HG03039 (cell line): ENCODE measurements around the gene HRCT1.
"Not testable (repeated sequence)": the region's sequence is repeated elsewhere in the genome, so short reads cannot be mapped to it uniquely, and the experiment has no call there.

Experiments used
- ATAC-seq: cut with Tn5 transposase; IDR thresholded peaks from one replicate; pipeline ENCODE4 v1.9.1; 2021; ENCODE audit warnings: mild to moderate bottlenecking, moderate library complexity; ENCODE audit not compliant: unreplicated experiment

Gene HRCT1

GRCh38 chr9:35892051-35892450, 14.0 kb upstream of the HRCT1 start:
- no peak for ATAC-seq

- no peak for ATAC-seq
These were observed 9.4 kb upstream of the HRCT1 start for GRCh38 chr9:35896570-35896969.

- not testable (repeated sequence) for ATAC-seq
These were observed 8.5 kb upstream of the HRCT1 start for GRCh38 chr9:35897376-35898099.

GRCh38 chr9:35898337-35898736, 7.7 kb upstream of the HRCT1 start:
- ATAC-seq, result no peak

- no peak for ATAC-seq
These were observed 7.0 kb upstream of the HRCT1 start for GRCh38 chr9:35899021-35899420.

- ATAC-seq, result no peak
These were observed 3.0 kb upstream of the HRCT1 start for GRCh38 chr9:35903049-35903448.

GRCh38 chr9:35904338-35904737, 1.7 kb upstream of the HRCT1 start:
- no peak for ATAC-seq

GRCh38 chr9:35905051-35905781, 786 bp upstream of the HRCT1 start:
- ATAC-seq, result no peak

GRCh38 chr9:35906923-35907699, 1.1 kb downstream of the HRCT1 start:
- ATAC-seq, result no peak

- ATAC-seq, result no peak
These were observed 1.9 kb downstream of the HRCT1 start for GRCh38 chr9:35907711-35908503.

GRCh38 chr9:35908504-35909125, 2.6 kb downstream of the HRCT1 start:
- no peak for ATAC-seq

GRCh38 chr9:35909274-35909673, 3.3 kb downstream of the HRCT1 start, which contains the start of gene SPAAR:
SPAAR (plus strand) TSS chr9:35909490; CDS start chr9:35910464, 974 bp downstream.
- no peak for ATAC-seq

GRCh38 chr9:35909687-35910612, 3.9 kb downstream of the HRCT1 start:
- no peak for ATAC-seq

- no peak for ATAC-seq
These were observed 4.8 kb downstream of the HRCT1 start for GRCh38 chr9:35910613-35911359.

- no peak for ATAC-seq
These were observed 5.7 kb downstream of the HRCT1 start for GRCh38 chr9:35911690-35912089.

- ATAC-seq, result no peak
These were observed 6.9 kb downstream of the HRCT1 start for GRCh38 chr9:35912791-35913400.

GRCh38 chr9:35913429-35913828, 7.4 kb downstream of the HRCT1 start:
- not testable (repeated sequence) for ATAC-seq

- no peak for ATAC-seq
These were observed 8.4 kb downstream of the HRCT1 start for GRCh38 chr9:35914301-35914807.
